HCT116 (cell line): Measurements from ENCODE around the gene MOV10L1. TPM values are rescaled to one million over a fixed set of nuclear protein-coding genes. Genes with fewer than 3 reads are reported as not detected.

ENCODE experiments used
- ATAC-seq: fragments of 200-7000 bp; cut with Tn5 transposase; 2 replicates; pipeline ENCODE4 v1.9.1; 2020; ENCODE audit warnings: mild to moderate bottlenecking, moderate library complexity
- BruUV-seq: library from RNA; stranded (reverse); fragments of 400-500 nt; replicated peaks from 2 replicates; lab custom pipeline; 2021; lab: Mats Ljungman, UMichigan
- CTCF ChIA-PET: fragments of 300-600 bp; sonication (Branson Sonifier 250); formaldehyde crosslinking; loops from one replicate; lab custom pipeline; 2021; ENCODE audit warnings: antibody characterized with exemption; lab: Charles Lee
- POLR2A ChIA-PET: fragments of 300-600, 350-600 bp; sonication (Branson Sonifier 250); formaldehyde crosslinking; loops from one replicate; lab custom pipeline; 2021; ENCODE audit warnings: antibody characterized with exemption; lab: Charles Lee
- RAD21 ChIA-PET, 2 experiments: fragments of 300-600 bp; sonication (Branson Sonifier 250); formaldehyde crosslinking; loops; one replicate each; lab custom pipeline; 2023; ENCODE audit warnings: low total read pairs in 2 of 2; ENCODE audit not compliant: uncharacterized antibody in 2 of 2, unreplicated experiment in 2 of 2, low non-redundant PET in 1 of 2; lab: Charles Lee
- DNase-seq: peaks from one replicate; pipeline ENCODE4 v3.0.0-alpha.2; 2010; ENCODE audit warnings: low read depth, low spot score
- H2AFZ ChIP-seq: fragments of 200-600 bp; shearing (Covaris generic), sonication (generic); 2 replicates; pipeline ENCODE4 v1.6.1; 2017; ENCODE audit warnings: low read depth, mixed run types, mixed read lengths, antibody characterized with exemption, low read length; ENCODE audit not compliant: poor library complexity, severe bottlenecking
- H3K27ac ChIP-seq: 2 replicates; pipeline ENCODE4 v1.5.1; 2012; ENCODE audit warnings: low read depth, low read length
- H3K27me3 ChIP-seq: fragments of 200-600 bp; sonication (generic); 2 replicates; pipeline ENCODE4 v1.6.1; 2016; ENCODE audit warnings: mixed run types, low read length, mixed read lengths; ENCODE audit not compliant: insufficient read depth
- H3K36me3 ChIP-seq, 2 experiments: fragments of 200-500 bp in 1 of 2; fragments of 200-600 bp in 1 of 2; sonication (Bioruptor generic) in 1 of 2; sonication (generic) in 1 of 2; 2 replicates each; pipeline versions ENCODE4 v1.5.1 to v1.6.1; 2014 to 2016; ENCODE audit warnings: low read length in 2 of 2, inconsistent platforms in 1 of 2, mixed read lengths in 1 of 2, mixed run types in 1 of 2; ENCODE audit not compliant: insufficient read depth in 2 of 2, control insufficient read depth in 1 of 2
- H3K4me1 ChIP-seq, 2 experiments: fragments of 200-600 bp in 1 of 2; sonication (generic) in 1 of 2; 2 replicates each; pipeline versions ENCODE4 v1.5.1 to v1.6.1; 2012 to 2017; ENCODE audit warnings: low read length in 2 of 2, inconsistent platforms in 1 of 2, mild to moderate bottlenecking in 1 of 2, mixed read lengths in 1 of 2, mixed run types in 1 of 2, moderate library complexity in 1 of 2; ENCODE audit not compliant: insufficient read depth in 2 of 2, control insufficient read depth in 1 of 2
- H3K4me2 ChIP-seq: fragments of 200-600 bp; sonication (generic); 2 replicates; pipeline ENCODE4 v1.6.1; 2017; ENCODE audit warnings: mixed run types, low read length, mixed read lengths
- H3K4me3 ChIP-seq, 2 experiments: fragments of 200-600 bp in 1 of 2; sonication (generic) in 1 of 2; replicated peaks in 1 of 2; 2 replicates each; pipeline ENCODE4 v1.5.1; 2011 to 2016; ENCODE audit warnings: low read length in 2 of 2, control low read depth in 1 of 2, low read depth in 1 of 2, mild to moderate bottlenecking in 1 of 2, mixed read lengths in 1 of 2, mixed run types in 1 of 2
- H3K79me2 ChIP-seq: fragments of 200-600 bp; sonication (generic); 2 replicates; pipeline ENCODE4 v1.6.1; 2017; ENCODE audit warnings: mild to moderate bottlenecking, mixed run types, low read length, moderate library complexity, mixed read lengths; ENCODE audit not compliant: insufficient read depth
- H3K9ac ChIP-seq: fragments of 200-600 bp; sonication (generic); 2 replicates; pipeline ENCODE4 v1.6.1; 2016; ENCODE audit warnings: low read length, mixed read lengths
- H3K9me2 ChIP-seq: fragments of 200-600 bp; sonication (generic), shearing (Covaris generic); 2 replicates; pipeline ENCODE4 v1.6.1; 2017; ENCODE audit warnings: mixed run types, mild to moderate bottlenecking, moderate library complexity; ENCODE audit not compliant: insufficient read depth
- H3K9me3 ChIP-seq, 2 experiments: fragments of 200-500 bp in 1 of 2; fragments of 200-600 bp in 1 of 2; sonication (Bioruptor generic) in 1 of 2; sonication (generic) in 1 of 2; 2 replicates each; pipeline ENCODE4 v1.6.1; 2014 to 2017; ENCODE audit warnings: low read length in 2 of 2, mixed read lengths in 2 of 2, inconsistent platforms in 1 of 2, low read depth in 1 of 2, mild to moderate bottlenecking in 1 of 2, mixed run types in 1 of 2, moderate library complexity in 1 of 2; ENCODE audit not compliant: control insufficient read depth in 1 of 2, insufficient read depth in 1 of 2
- H4K20me1 ChIP-seq: fragments of 200-600 bp; sonication (generic), shearing (Covaris generic); 2 replicates; pipeline ENCODE4 v1.6.1; 2017; ENCODE audit warnings: mixed run types, mild to moderate bottlenecking, moderate library complexity; ENCODE audit not compliant: insufficient read depth
- CBX3 ChIP-seq: IDR thresholded peaks from 2 replicates; pipeline ENCODE4 v1.6.1; 2012; ENCODE audit warnings: low read depth
- CEBPB ChIP-seq: IDR thresholded peaks from 2 replicates; pipeline ENCODE4 v1.6.1; 2012; ENCODE audit warnings: low read depth
- EGR1 ChIP-seq: IDR thresholded peaks from 2 replicates; pipeline ENCODE4 v1.6.1; 2012; ENCODE audit warnings: low read depth
- EZH2phosphoT487 ChIP-seq: fragments of 200-600 bp; IDR thresholded peaks from 2 replicates; pipeline ENCODE4 v1.6.1; 2018; ENCODE audit warnings: antibody characterized with exemption, borderline replicate concordance
- REST ChIP-seq: IDR thresholded peaks from 2 replicates; pipeline ENCODE4 v1.6.1; 2012; ENCODE audit warnings: low read depth
- SRF ChIP-seq: IDR thresholded peaks from 2 replicates; pipeline ENCODE4 v1.6.1; 2012; ENCODE audit warnings: low read depth
- TCF7L2 ChIP-seq: IDR thresholded peaks from 2 replicates; pipeline ENCODE4 v1.7.0; 2011; ENCODE audit warnings: borderline replicate concordance, inconsistent platforms; ENCODE audit not compliant: insufficient read depth, insufficient read length; ENCODE audit errors: extremely low read depth
- intact Hi-C: fragments of 100-400 bp; cut with micrococcal nuclease; formaldehyde crosslinking; loops from 2 replicates; pipeline ENCODE4 v1.10.0; 2022
- total RNA-seq: library from RNA; stranded (reverse); gene quantifications from one replicate; pipeline ENCODE4 v1.2.1, GENCODE V29; 2021; ENCODE audit not compliant: unreplicated experiment
- TF ChIP-seq, protein P1 (sequence below): IDR thresholded peaks from 2 replicates; pipeline ENCODE4 v1.6.1; 2012

MOV10L1 gene
- total RNA-seq, 1 experiment from 2014 or later = not detected

- no peak overlapping the region for H3K4me2 ChIP-seq
- H4K20me1 ChIP-seq = no peaks in the 10 kb centered on the region
- H3K36me3 ChIP-seq = no peaks in the 10 kb centered on the region
- ChIA-PET RAD21 (no interaction called here), CTCF (no interaction called here), POLR2A (no interaction called here)
- intact Hi-C loops = no loop called here
- H3K27me3 ChIP-seq = no peaks in the 10 kb centered on the region
- no peak for ATAC-seq
- H3K9me2 ChIP-seq = no peaks in the 10 kb centered on the region
- H3K4me1 ChIP-seq = peaks cover 2 to 7% of the 10 kb centered on the region in 2 experiments; a peak in 1 of 4 replicates
- no peak for DNase-seq
- H3K27ac ChIP-seq = no peak overlapping the region
- no peak for TF ChIP-seq REST
- no peak for TF ChIP-seq CEBPB
- no peak for TF ChIP-seq SRF
- TF ChIP-seq, protein P1, sequence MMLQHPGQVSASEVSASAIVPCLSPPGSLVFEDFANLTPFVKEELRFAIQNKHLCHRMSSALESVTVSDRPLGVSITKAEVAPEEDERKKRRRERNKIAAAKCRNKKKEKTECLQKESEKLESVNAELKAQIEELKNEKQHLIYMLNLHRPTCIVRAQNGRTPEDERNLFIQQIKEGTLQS = no peak
- no peak for TF ChIP-seq TCF7L2
- no peak for TF ChIP-seq EZH2phosphoT487
- TF ChIP-seq CBX3 = no peak
- no peak for TF ChIP-seq EGR1
- H3K4me3 ChIP-seq = no peak overlapping the region
- H3K9ac ChIP-seq = no peak overlapping the region
- no TSS peak for BruUV-seq
- no peaks in the 10 kb centered on the region for H3K79me2 ChIP-seq
- H3K9me3 ChIP-seq = no peaks in the 10 kb centered on the region
- H2AFZ ChIP-seq = no peak overlapping the region
Observed at GRCh38 chr22:50115693-50116092, 25.9 kb downstream of the MOV10L1 start.
